ENCODE data around the gene FRMD3.

FRMD3 gene

GRCh38 chr9:83477120-83477519 is 61.1 kb downstream of the FRMD3 start:
- H3K36me3 ChIP-seq (ENCODE audit: control insufficient read depth, insufficient read depth, low read length): no peaks in the 10 kb centered on the region
- no peak for DNase-seq (ENCODE audit: low read depth, low spot score)
- no peaks in the 10 kb centered on the region for H3K9me3 ChIP-seq (ENCODE audit: control insufficient read depth, insufficient read depth, low read length)
- no peak overlapping the region for H3K4me3 ChIP-seq (ENCODE audit: low read length)
- no peaks in the 10 kb centered on the region for H3K27me3 ChIP-seq (ENCODE audit: control insufficient read depth, insufficient read depth, low read length)
- no peak overlapping the region for H3K27ac ChIP-seq (ENCODE audit: low read length)
- WGBS (ENCODE audit: insufficient coverage, insufficient read length): no CpG with 5 or more reads among the region's 3 CpGs
- no peaks in the 10 kb centered on the region; the same call in 1 of the 2 replicates for H3K4me1 ChIP-seq (ENCODE audit: control insufficient read depth, insufficient read depth, low read length)

GRCh38 chr9:83476513-83476912 is 61.7 kb downstream of the FRMD3 start:
- Histone ChIP-seq H3K9me3 (ENCODE audit: control insufficient read depth, insufficient read depth, low read length) (no peaks in the 10 kb centered on the region), H3K4me3 (ENCODE audit: low read length) (no peak overlapping the region), H3K36me3 (ENCODE audit: control insufficient read depth, insufficient read depth, low read length) (no peaks in the 10 kb centered on the region), H3K4me1 (ENCODE audit: control insufficient read depth, insufficient read depth, low read length) (no peaks in the 10 kb centered on the region; the same call in 1 of the 2 replicates), H3K27me3 (ENCODE audit: control insufficient read depth, insufficient read depth, low read length) (no peaks in the 10 kb centered on the region), H3K27ac (ENCODE audit: low read length) (no peak overlapping the region)
- DNase-seq (ENCODE audit: low read depth, low spot score): no peak
- no CpG with 5 or more reads among the region's 4 CpGs for WGBS (ENCODE audit: insufficient coverage, insufficient read length)

- Histone ChIP-seq H3K27ac (ENCODE audit: low read length) (no peak overlapping the region), H3K9me3 (ENCODE audit: control insufficient read depth, insufficient read depth, low read length) (no peaks in the 10 kb centered on the region), H3K4me3 (ENCODE audit: low read length) (no peak overlapping the region), H3K27me3 (ENCODE audit: control insufficient read depth, insufficient read depth, low read length) (no peaks in the 10 kb centered on the region), H3K4me1 (ENCODE audit: control insufficient read depth, insufficient read depth, low read length) (no peaks in the 10 kb centered on the region; the same call in 1 of the 2 replicates), H3K36me3 (ENCODE audit: control insufficient read depth, insufficient read depth, low read length) (no peaks in the 10 kb centered on the region)
- WGBS (ENCODE audit: insufficient coverage, insufficient read length): no CpG with 5 or more reads among the region's 5 CpGs
- DNase-seq (ENCODE audit: low read depth, low spot score): no peak
Observed at GRCh38 chr9:83475741-83476140, 62.5 kb downstream of the FRMD3 start.

DNA sequence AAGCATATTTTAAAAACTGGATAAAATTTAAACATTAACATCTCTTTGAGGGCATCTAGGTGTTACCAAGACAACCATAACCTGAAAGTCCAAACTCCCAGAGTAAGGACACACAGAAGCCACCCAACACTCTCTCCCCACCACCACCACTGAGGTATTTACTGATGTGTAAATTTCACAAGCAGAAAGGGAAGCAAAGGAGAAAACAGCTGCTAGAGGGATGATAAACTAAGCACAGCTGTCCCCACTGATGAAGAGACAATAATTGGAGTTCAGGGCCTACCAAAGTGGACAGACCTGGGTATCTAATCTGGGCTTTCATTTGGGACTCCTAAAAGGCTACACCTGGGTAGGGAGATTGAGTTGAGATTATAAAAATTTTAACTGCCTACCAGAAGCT is 63.6 kb downstream of the FRMD3 start:
- Histone ChIP-seq H3K4me1 (ENCODE audit: control insufficient read depth, insufficient read depth, low read length) (no peaks in the 10 kb centered on the region; the same call in 1 of the 2 replicates), H3K27me3 (ENCODE audit: control insufficient read depth, insufficient read depth, low read length) (no peaks in the 10 kb centered on the region), H3K27ac (ENCODE audit: low read length) (no peak overlapping the region), H3K36me3 (ENCODE audit: control insufficient read depth, insufficient read depth, low read length) (no peaks in the 10 kb centered on the region), H3K4me3 (ENCODE audit: low read length) (no peak overlapping the region), H3K9me3 (ENCODE audit: control insufficient read depth, insufficient read depth, low read length) (no peaks in the 10 kb centered on the region)
- DNase-seq (ENCODE audit: low read depth, low spot score): no peak

GRCh38 chr9:83473488-83473971 is 64.7 kb downstream of the FRMD3 start:
- no peaks in the 10 kb centered on the region for H3K36me3 ChIP-seq (ENCODE audit: control insufficient read depth, insufficient read depth, low read length)
- no peaks in the 10 kb centered on the region for H3K9me3 ChIP-seq (ENCODE audit: control insufficient read depth, insufficient read depth, low read length)
- H3K4me3 ChIP-seq (ENCODE audit: low read length): no peak overlapping the region
- DNase-seq (ENCODE audit: low read depth, low spot score): no peak
- H3K4me1 ChIP-seq (ENCODE audit: control insufficient read depth, insufficient read depth, low read length): no peaks in the 10 kb centered on the region; the same call in 1 of the 2 replicates
- no CpG with 5 or more reads among the region's 5 CpGs for WGBS (ENCODE audit: insufficient coverage, insufficient read length)
- no peaks in the 10 kb centered on the region for H3K27me3 ChIP-seq (ENCODE audit: control insufficient read depth, insufficient read depth, low read length)
- no peak overlapping the region for H3K27ac ChIP-seq (ENCODE audit: low read length)

DNA sequence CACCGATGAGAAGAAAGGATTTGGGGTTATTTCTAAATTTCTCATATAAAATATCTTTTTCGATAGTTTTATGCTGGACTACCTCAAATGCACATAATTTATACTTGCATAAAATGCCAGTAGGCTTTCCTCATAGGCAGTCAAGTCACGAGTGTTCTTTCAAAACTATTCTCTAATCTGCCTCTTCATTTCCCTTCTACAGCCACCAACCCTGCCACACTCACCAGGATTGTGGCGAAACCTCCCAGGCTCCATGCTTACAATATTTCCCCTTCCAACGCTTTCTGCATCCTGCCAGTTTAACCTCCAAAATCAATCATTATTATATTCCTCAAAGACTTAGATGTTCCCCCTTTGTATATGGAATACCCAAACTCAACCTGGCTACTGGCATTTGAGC is 65.4 kb downstream of the FRMD3 start:
- no peaks in the 10 kb centered on the region for H3K36me3 ChIP-seq (ENCODE audit: control insufficient read depth, insufficient read depth, low read length)
- H3K4me1 ChIP-seq (ENCODE audit: control insufficient read depth, insufficient read depth, low read length): no peaks in the 10 kb centered on the region; the same call in 1 of the 2 replicates
- DNase-seq (ENCODE audit: low read depth, low spot score): no peak
- H3K4me3 ChIP-seq (ENCODE audit: low read length): no peak overlapping the region
- WGBS (ENCODE audit: insufficient coverage, insufficient read length): no CpG with 5 or more reads among the region's 5 CpGs
- H3K27me3 ChIP-seq (ENCODE audit: control insufficient read depth, insufficient read depth, low read length): no peaks in the 10 kb centered on the region
- H3K27ac ChIP-seq (ENCODE audit: low read length): no peak overlapping the region
- no peaks in the 10 kb centered on the region for H3K9me3 ChIP-seq (ENCODE audit: control insufficient read depth, insufficient read depth, low read length)

DNA sequence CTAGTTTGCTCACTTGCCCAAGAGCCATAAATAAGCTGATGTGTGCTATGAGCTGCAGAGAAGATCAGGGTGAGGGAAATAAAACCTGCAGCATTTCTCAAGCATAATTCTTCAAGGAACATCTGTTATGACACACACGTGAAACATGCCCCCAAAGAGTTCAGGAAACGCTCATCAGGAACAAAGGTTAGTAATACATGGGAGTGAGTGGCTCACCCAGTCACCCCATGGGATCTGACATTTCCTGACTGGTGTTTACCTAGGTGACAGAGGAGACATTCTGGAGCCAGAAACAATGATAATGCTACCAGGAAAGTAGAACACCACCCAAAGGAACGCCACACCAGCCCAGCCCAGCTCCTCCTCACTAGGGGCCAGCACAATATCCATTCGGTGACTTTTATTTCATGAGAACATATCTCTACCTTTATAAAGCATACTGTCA is 66.0 kb downstream of the FRMD3 start:
- no peaks in the 10 kb centered on the region; the same call in 1 of the 2 replicates for H3K4me1 ChIP-seq (ENCODE audit: control insufficient read depth, insufficient read depth, low read length)
- H3K36me3 ChIP-seq (ENCODE audit: control insufficient read depth, insufficient read depth, low read length): no peaks in the 10 kb centered on the region
- DNase-seq (ENCODE audit: low read depth, low spot score): no peak
- H3K27me3 ChIP-seq (ENCODE audit: control insufficient read depth, insufficient read depth, low read length): no peaks in the 10 kb centered on the region
- H3K4me3 ChIP-seq (ENCODE audit: low read length): no peak overlapping the region
- WGBS (ENCODE audit: insufficient coverage, insufficient read length): no CpG with 5 or more reads among the region's 4 CpGs
- H3K27ac ChIP-seq (ENCODE audit: low read length): no peak overlapping the region
- no peaks in the 10 kb centered on the region for H3K9me3 ChIP-seq (ENCODE audit: control insufficient read depth, insufficient read depth, low read length)

DNA sequence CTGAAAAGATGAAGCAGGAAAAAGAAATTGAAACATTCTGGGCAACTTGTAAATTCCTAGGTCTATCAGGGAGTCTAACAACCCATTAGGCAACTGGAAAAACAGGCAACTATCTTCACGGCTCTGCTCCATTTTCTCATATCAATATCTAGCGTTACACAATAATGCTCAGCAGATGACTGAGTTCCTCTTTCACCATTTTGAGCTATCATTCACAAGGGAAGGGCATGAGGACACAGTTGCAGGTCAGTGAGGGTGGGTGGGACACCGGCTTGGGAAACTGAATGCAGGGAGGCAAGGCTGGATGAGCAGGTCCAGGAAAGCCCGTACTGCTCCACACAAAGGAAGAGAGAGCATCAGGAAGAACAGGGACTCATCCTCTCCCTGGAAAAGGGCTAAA is 67.0 kb downstream of the FRMD3 start:
- Histone ChIP-seq H3K36me3 (ENCODE audit: control insufficient read depth, insufficient read depth, low read length) (no peaks in the 10 kb centered on the region), H3K9me3 (ENCODE audit: control insufficient read depth, insufficient read depth, low read length) (no peaks in the 10 kb centered on the region), H3K4me3 (ENCODE audit: low read length) (no peak overlapping the region), H3K27ac (ENCODE audit: low read length) (no peak overlapping the region), H3K4me1 (ENCODE audit: control insufficient read depth, insufficient read depth, low read length) (no peaks in the 10 kb centered on the region; the same call in 1 of the 2 replicates), H3K27me3 (ENCODE audit: control insufficient read depth, insufficient read depth, low read length) (no peaks in the 10 kb centered on the region)
- no peak for DNase-seq (ENCODE audit: low read depth, low spot score)
- WGBS (ENCODE audit: insufficient coverage, insufficient read length): no CpG with 5 or more reads among the region's 4 CpGs

GRCh38 chr9:83469722-83470121 is 68.5 kb downstream of the FRMD3 start:
- no peaks in the 10 kb centered on the region for H3K9me3 ChIP-seq (ENCODE audit: control insufficient read depth, insufficient read depth, low read length)
- no peaks in the 10 kb centered on the region for H3K36me3 ChIP-seq (ENCODE audit: control insufficient read depth, insufficient read depth, low read length)
- WGBS (ENCODE audit: insufficient coverage, insufficient read length): no CpG with 5 or more reads among the region's 7 CpGs
- no peak overlapping the region for H3K4me3 ChIP-seq (ENCODE audit: low read length)
- no peak for DNase-seq (ENCODE audit: low read depth, low spot score)
- H3K27me3 ChIP-seq (ENCODE audit: control insufficient read depth, insufficient read depth, low read length): no peaks in the 10 kb centered on the region
- H3K4me1 ChIP-seq (ENCODE audit: control insufficient read depth, insufficient read depth, low read length): peaks cover 1% of the 10 kb centered on the region; the same call in 1 of the 2 replicates
- H3K27ac ChIP-seq (ENCODE audit: low read length): no peak overlapping the region

GRCh38 chr9:83468821-83469220 is 69.4 kb downstream of the FRMD3 start:
- Histone ChIP-seq H3K4me3 (ENCODE audit: low read length) (no peak overlapping the region), H3K27ac (ENCODE audit: low read length) (no peak overlapping the region), H3K36me3 (ENCODE audit: control insufficient read depth, insufficient read depth, low read length) (no peaks in the 10 kb centered on the region), H3K4me1 (ENCODE audit: control insufficient read depth, insufficient read depth, low read length) (peaks cover 1% of the 10 kb centered on the region; the same call in 1 of the 2 replicates), H3K27me3 (ENCODE audit: control insufficient read depth, insufficient read depth, low read length) (no peaks in the 10 kb centered on the region), H3K9me3 (ENCODE audit: control insufficient read depth, insufficient read depth, low read length) (no peaks in the 10 kb centered on the region)
- no peak for DNase-seq (ENCODE audit: low read depth, low spot score)
- no CpG with 5 or more reads among the region's 3 CpGs for WGBS (ENCODE audit: insufficient coverage, insufficient read length)

DNA sequence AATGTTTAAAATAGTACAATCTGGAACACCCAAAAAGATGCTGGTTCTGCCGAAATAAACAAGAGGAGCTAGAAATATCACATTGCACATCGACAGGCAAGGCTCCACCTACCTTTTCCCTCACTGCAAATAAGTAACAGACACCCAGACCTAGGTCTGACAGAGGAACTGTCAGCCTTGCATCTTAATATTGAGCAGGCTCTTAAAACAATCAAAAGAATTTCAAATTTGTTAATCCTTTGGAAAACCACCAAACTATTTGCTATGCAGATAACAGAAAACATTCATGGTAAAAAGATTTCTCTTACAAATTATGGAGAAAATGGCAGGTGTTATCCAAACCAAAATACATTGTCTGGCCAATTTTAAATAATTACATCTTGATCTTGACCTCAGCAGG is 71.3 kb downstream of the FRMD3 start:
- no peaks in the 10 kb centered on the region for H3K9me3 ChIP-seq (ENCODE audit: control insufficient read depth, insufficient read depth, low read length)
- no peaks in the 10 kb centered on the region for H3K36me3 ChIP-seq (ENCODE audit: control insufficient read depth, insufficient read depth, low read length)
- H3K27me3 ChIP-seq (ENCODE audit: control insufficient read depth, insufficient read depth, low read length): no peaks in the 10 kb centered on the region
- no peak overlapping the region for H3K4me3 ChIP-seq (ENCODE audit: low read length)
- WGBS (ENCODE audit: insufficient coverage, insufficient read length): no CpG with 5 or more reads among the region's 2 CpGs
- peaks cover 1% of the 10 kb centered on the region; the same call in 1 of the 2 replicates for H3K4me1 ChIP-seq (ENCODE audit: control insufficient read depth, insufficient read depth, low read length)
- no peak for DNase-seq (ENCODE audit: low read depth, low spot score)
- H3K27ac ChIP-seq (ENCODE audit: low read length): no peak overlapping the region

Data from iPS DF 6.9 (cell line).